Mucosa of rectum (tissue), 2 donors: ENCODE measurements around the gene SSC5D.

Source experiments
- H3K27ac ChIP-seq, 2 donors: one replicate each; pipeline ENCODE4 v1.7.0; 2013; ENCODE audit warnings: inconsistent platforms in 2 of 2, low read depth in 2 of 2, low read length in 2 of 2
- H3K27me3 ChIP-seq, 2 donors: one replicate each; pipeline ENCODE4 v1.7.0; 2013; ENCODE audit warnings: low read length in 2 of 2; ENCODE audit not compliant: control insufficient read depth in 2 of 2, insufficient read depth in 2 of 2
- H3K36me3 ChIP-seq, 2 donors: one replicate each; pipeline ENCODE4 v1.7.0; 2013; ENCODE audit warnings: low read length in 2 of 2; ENCODE audit not compliant: control insufficient read depth in 2 of 2, insufficient read depth in 2 of 2
- H3K4me1 ChIP-seq, 2 donors: one replicate each; pipeline ENCODE4 v1.7.0; 2013; ENCODE audit warnings: low read length in 2 of 2, mild to moderate bottlenecking in 1 of 2; ENCODE audit not compliant: control insufficient read depth in 2 of 2, insufficient read depth in 2 of 2
- H3K4me3 ChIP-seq, 2 donors: one replicate each; pipeline ENCODE4 v1.7.0; 2013; ENCODE audit warnings: low read length in 2 of 2
- H3K9ac ChIP-seq, 2 donors: one replicate each; pipeline ENCODE4 v1.7.0; 2013; ENCODE audit warnings: low read length in 2 of 2, low read depth in 1 of 2, mild to moderate bottlenecking in 1 of 2
- H3K9me3 ChIP-seq, 2 donors: one replicate each; pipeline ENCODE4 v1.7.0; 2013; ENCODE audit warnings: low read length in 2 of 2; ENCODE audit not compliant: control insufficient read depth in 2 of 2
- donor health status: healthy.
- donor health status: Normal muscosa, but diverticular disease.

Gene SSC5D

DNA sequence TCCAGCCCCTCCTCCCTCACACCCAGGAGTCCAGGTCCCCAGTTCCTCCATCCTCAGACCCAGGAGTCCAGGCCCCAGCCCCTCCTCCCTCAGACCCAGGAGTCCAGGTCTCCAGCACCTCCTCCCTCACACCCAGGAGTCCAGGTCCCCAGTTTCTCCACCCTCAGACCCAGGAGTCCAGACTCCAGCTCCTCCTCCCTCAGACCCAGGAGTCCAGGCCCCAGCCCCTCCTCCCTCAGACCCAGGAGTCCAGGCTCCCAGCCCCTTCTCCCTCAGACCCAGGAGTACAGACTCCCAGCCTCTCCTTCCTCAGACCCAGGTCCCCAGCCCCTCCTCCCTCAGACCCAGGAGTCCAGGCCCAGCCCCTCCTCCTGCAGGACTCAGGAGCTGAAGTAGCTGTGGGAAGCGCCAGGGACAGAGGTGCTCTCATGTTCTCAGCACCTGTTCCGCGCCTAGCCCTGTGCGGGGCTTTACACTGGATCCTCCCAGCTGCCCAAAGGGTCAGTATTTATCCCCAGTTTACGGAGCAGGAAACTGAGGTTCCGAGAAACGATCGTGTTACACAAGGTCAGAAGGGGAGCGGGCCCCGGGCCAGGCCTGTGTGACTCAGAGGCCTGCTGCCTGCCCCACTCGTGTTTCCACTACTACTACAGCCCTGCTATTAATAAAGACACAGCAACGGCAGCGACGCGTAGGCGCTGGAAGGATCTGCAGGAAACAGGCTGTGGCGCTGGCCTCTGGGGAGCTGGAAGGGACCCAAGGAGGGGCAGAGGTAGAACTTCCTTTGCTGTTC, 58.8 kb downstream of the SSC5D start:
- peak overlapping the region; percentile 56 to 58 for H3K27ac ChIP-seq
- peaks cover 0 to 3% of the 10 kb centered on the region in 2 donors for H3K27me3 ChIP-seq
- peaks cover 5 to 11% of the 10 kb centered on the region in 2 donors for H3K4me1 ChIP-seq
- no peak overlapping the region for H3K9ac ChIP-seq
- H3K4me3 ChIP-seq: no peak overlapping the region
- no peaks in the 10 kb centered on the region for H3K9me3 ChIP-seq
- no peaks in the 10 kb centered on the region for H3K36me3 ChIP-seq

- no peaks in the 10 kb centered on the region for H3K36me3 ChIP-seq
- no peaks in the 10 kb centered on the region for H3K9me3 ChIP-seq
- peak overlapping the region; percentile 38 to 53 for H3K4me3 ChIP-seq
- peaks cover 0 to 3% of the 10 kb centered on the region in 2 donors for H3K27me3 ChIP-seq
- H3K27ac ChIP-seq: peak overlapping the region in 1 of 2 donors; percentile 36
- peak overlapping the region in 1 of 2 donors; percentile 33 for H3K9ac ChIP-seq
- H3K4me1 ChIP-seq: peaks cover 5 to 11% of the 10 kb centered on the region in 2 donors
Measured at GRCh38 chr19:55549500-55550320, 61.5 kb downstream of the SSC5D start.

GRCh38 chr19:55550321-55550650, 62.0 kb downstream of the SSC5D start:
- no peaks in the 10 kb centered on the region for H3K36me3 ChIP-seq
- peaks cover 5 to 11% of the 10 kb centered on the region in 2 donors for H3K4me1 ChIP-seq
- no peaks in the 10 kb centered on the region for H3K9me3 ChIP-seq
- peak overlapping the region; percentile 38 to 53 for H3K4me3 ChIP-seq
- H3K27me3 ChIP-seq: peaks cover 0 to 3% of the 10 kb centered on the region in 2 donors
- H3K9ac ChIP-seq: no peak overlapping the region
- no peak overlapping the region for H3K27ac ChIP-seq

DNA sequence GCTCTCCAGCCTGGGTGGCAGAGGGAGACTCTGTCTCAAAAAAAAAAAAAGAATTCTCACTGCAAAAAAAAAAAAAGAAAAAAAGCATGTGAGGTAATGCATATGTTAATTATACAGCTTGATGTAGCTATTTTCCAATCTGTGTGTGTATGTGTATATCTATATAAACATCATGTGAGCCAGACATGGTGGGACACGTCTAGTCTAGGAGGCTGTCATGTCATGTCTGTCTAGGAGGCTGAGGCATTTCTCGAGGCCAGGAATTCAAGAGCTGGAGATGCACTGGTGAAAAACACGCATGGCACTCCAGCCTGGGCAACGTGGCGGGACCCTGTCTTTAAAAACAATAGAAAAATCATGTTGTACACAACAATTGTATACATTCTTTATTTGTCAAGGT, 64.0 kb downstream of the SSC5D start:
- H3K27me3 ChIP-seq: peaks cover 0 to 3% of the 10 kb centered on the region in 2 donors
- H3K4me3 ChIP-seq: no peak overlapping the region
- H3K9ac ChIP-seq: no peak overlapping the region
- no peak overlapping the region for H3K27ac ChIP-seq
- H3K9me3 ChIP-seq: no peaks in the 10 kb centered on the region
- H3K36me3 ChIP-seq: no peaks in the 10 kb centered on the region
- peaks cover 5 to 10% of the 10 kb centered on the region in 2 donors for H3K4me1 ChIP-seq

- peaks cover 0 to 3% of the 10 kb centered on the region in 2 donors for H3K27me3 ChIP-seq
- H3K9me3 ChIP-seq: no peaks in the 10 kb centered on the region
- H3K4me3 ChIP-seq: no peak overlapping the region
- no peak overlapping the region for H3K27ac ChIP-seq
- no peaks in the 10 kb centered on the region for H3K36me3 ChIP-seq
- no peak overlapping the region for H3K9ac ChIP-seq
- peaks cover 5 to 9% of the 10 kb centered on the region in 2 donors for H3K4me1 ChIP-seq
Measured at GRCh38 chr19:55552620-55553019, 64.4 kb downstream of the SSC5D start.

GRCh38 chr19:55553217-55554182, 65.3 kb downstream of the SSC5D start:
- Histone ChIP-seq H3K9me3 (no peaks in the 10 kb centered on the region), H3K4me1 (peaks cover 5 to 9% of the 10 kb centered on the region in 2 donors), H3K9ac (no peak overlapping the region), H3K27me3 (peaks cover 0 to 3% of the 10 kb centered on the region in 2 donors), H3K4me3 (no peak overlapping the region), H3K27ac (no peak overlapping the region), H3K36me3 (no peaks in the 10 kb centered on the region)

DNA sequence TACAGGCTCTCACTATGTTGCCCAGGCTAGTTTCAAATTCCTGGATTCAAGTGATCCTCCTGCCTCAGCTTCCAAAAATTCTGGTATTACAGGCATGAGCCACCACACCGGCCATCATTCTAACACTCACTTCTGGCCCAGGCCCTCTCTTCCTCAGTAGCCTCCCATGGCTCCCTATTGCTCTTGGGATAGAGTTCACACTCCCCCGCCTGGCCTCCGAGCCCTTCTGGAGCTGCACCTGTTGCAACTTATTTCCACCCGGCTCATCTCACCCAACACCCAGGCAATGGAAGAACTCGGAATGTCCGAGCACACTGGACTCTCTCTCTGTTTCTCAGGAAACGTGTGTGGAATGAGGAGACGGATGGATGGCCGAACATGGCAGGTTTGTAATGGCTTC, 66.1 kb downstream of the SSC5D start:
- H3K4me3 ChIP-seq: no peak overlapping the region
- H3K9me3 ChIP-seq: no peaks in the 10 kb centered on the region
- H3K36me3 ChIP-seq: no peaks in the 10 kb centered on the region
- peaks cover 5 to 9% of the 10 kb centered on the region in 2 donors for H3K4me1 ChIP-seq
- no peak overlapping the region for H3K9ac ChIP-seq
- H3K27me3 ChIP-seq: peaks cover 0 to 3% of the 10 kb centered on the region in 2 donors
- no peak overlapping the region for H3K27ac ChIP-seq

DNA sequence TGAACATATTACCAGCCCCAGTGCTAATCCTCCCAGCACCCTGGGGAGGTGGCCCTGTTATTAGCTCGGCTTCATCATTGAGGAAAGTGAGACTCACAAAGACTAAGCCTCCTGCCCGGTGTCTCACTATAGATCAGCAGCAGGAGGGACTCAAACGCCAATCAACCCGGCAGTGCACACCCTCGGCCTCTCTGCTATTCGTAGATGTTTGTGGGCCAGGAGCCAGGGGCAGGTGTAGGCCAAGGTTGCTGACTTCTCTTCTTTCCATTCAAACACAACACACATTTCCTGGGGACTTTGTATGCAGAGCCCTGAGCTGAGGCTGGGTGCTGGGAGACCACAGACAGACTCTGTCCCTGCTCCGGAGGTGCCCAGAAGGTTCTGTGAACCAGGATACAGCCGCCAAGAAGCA, 66.5 kb downstream of the SSC5D start:
- Histone ChIP-seq H3K4me1 (peaks cover 5% of the 10 kb centered on the region in 2 donors), H3K36me3 (no peaks in the 10 kb centered on the region), H3K4me3 (no peak overlapping the region), H3K9ac (no peak overlapping the region), H3K27me3 (peaks cover 0 to 3% of the 10 kb centered on the region in 2 donors), H3K9me3 (no peaks in the 10 kb centered on the region), H3K27ac (no peak overlapping the region)

- H3K4me3 ChIP-seq: no peak overlapping the region
Measured at GRCh38 chr19:55559684-55560083, 71.4 kb downstream of the SSC5D start.

More at GRCh38 chr19:55559684-55560083, 71.4 kb downstream of the SSC5D start:
- Histone ChIP-seq H3K36me3 (no peaks in the 10 kb centered on the region), H3K4me1 (peaks cover 0 to 7% of the 10 kb centered on the region in 2 donors), H3K27me3 (peaks cover 0 to 4% of the 10 kb centered on the region in 2 donors), H3K27ac (no peak overlapping the region), H3K9ac (no peak overlapping the region), H3K9me3 (peaks cover 0 to 2% of the 10 kb centered on the region in 2 donors)
